Cerebellar nuclear complex (tissue), 1 donor: ENCODE data around the gene WFDC6.
"Not testable (repeated sequence)": the region's sequence is repeated elsewhere in the genome, so short reads cannot be mapped to it uniquely, and the experiment has no call there.

Source experiments
- DNase-seq, 2 experiments: peaks; one replicate each; lab custom pipeline; 2025; lab: John Stamatoyannopoulos, UW

Gene WFDC6

GRCh38 chr20:45539382-45539781 lies at the start of gene WFDC6:
Gene WFDC6 (minus strand): TSS chr20:45539482. CDS start chr20:45539407, 75 bp downstream.
- DNase-seq = no peak

DNA sequence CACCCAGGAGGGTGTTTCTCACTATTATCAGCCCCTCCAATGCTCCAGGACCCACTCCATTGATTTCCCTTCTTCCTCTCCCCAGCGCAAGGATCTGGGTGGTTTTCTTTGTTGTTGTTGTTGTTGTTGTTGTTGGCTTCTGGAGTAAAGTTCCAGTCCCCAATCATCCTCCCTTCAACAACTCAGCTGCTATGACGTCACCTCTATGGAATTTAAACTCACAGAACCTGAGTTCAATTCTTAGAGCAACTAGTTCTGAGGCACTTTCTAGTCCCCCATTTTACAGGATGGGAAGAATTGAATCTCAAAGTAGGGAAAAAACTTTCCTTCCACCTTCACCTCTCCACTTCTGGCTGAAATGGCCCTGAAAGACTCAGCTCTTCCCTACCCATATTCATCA lies 49.5 kb upstream of the WFDC6 start:
- DNase-seq = no peak

DNA sequence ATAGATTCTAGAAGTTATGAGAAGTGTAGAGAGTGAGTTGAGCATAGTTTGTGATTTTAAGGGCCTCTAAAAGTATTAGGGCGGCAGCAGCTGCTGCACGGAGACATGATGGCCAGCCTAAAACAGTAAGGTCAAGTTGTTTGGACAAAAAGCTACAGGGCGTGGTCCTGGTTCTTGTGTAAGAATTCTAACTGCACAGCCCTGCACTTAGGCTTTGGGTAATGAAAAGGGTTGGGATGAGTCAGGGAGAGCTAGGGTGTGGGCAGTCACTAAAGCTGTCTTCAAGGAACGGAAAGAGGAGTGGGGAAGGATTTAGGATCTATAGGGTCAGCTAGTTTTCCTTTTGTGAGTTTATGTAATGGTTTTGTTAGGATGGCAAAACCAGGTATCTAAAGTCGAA lies 46.7 kb upstream of the WFDC6 start:
- not testable (repeated sequence) for DNase-seq

- DNase-seq = not testable (repeated sequence)
Observed at GRCh38 chr20:45584294-45584693, 45.0 kb upstream of the WFDC6 start.

- no peak for DNase-seq
Observed at GRCh38 chr20:45583502-45583901, 44.2 kb upstream of the WFDC6 start.

- DNase-seq = no peak
Observed at GRCh38 chr20:45581702-45582101, 42.4 kb upstream of the WFDC6 start.

DNA sequence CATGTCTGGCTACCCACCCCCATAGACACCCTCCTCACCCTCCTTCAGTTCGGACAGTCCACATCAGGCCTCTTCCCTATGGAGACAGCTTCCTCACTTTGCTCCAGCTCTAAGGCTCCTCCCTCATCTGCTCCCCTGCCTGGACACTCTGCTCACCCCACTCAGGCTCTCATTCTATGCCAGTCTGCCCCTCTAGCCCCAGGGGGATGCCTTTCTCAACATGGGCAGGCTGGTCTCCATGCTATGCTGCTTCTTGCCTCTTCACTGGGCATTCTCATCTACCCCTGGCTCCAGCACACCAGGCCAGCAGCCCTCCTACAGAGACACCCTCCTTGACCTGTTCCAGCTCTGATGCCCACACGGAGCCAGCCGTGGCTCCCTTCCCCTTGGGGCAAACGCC lies 39.9 kb upstream of the WFDC6 start, which contains the start of gene WFDC8:
Gene WFDC8 (minus strand): TSS at position 101 of the 400 bp plus-strand sequence. CDS start 37 bp downstream, at position 64.
- DNase-seq = no peak

DNA sequence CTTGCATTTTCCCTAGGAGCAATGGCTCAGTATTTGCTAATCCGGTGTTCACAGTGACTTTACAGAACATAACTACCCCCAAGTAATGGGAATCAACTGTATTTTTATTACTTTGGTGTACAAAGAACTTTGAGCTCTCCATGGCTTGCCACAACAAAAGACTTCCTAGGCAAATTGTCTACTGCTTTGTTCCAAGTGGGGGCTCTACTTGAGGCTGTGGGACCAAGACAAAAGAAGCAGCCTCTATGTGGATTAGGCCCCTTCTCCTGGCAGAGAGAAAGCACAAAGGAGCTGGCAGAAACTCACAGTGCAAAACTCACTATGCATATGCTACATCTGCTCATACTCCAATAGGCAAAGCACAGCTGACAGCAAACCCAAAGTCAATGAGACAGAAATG lies 38.9 kb upstream of the WFDC6 start:
- DNase-seq = no peak

DNA sequence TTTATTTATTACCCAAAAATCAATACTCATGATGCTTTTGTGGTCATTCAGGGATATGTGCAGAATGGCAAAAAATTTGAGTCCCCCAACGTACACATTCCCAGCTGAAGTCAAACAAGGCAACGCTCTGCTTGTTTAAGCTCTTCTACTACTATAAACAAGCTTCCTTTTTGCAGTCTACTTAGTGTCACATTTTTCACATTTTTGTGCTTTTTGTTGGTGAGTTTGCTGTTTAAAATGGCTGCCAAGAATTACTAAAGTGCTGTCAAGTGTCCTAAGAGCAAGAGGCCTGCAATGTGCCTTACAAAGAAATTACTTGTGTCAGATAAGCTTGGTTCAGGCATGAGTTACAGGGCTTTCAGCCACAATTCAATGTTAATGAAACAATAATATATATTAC lies 37.7 kb upstream of the WFDC6 start:
- DNase-seq = no peak

DNA sequence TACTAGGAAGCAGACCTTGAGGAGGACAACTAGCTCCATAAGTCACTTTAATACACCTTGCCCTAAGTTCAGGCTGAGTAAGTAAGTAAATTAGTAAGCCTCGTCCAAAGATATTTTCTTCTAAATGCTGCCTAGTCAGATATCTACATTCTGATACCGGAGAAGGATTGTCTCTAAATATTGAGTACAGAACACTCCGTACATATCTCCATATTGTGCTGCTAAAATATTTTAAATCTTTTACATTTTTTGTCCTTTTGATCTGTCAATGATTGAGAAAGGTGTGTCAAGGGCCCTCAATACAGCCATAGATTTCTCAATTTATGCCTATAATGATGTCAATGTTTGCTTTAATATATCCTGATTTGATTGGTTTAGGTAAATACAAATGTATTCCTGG lies 36.6 kb upstream of the WFDC6 start:
- DNase-seq = no peak

DNA sequence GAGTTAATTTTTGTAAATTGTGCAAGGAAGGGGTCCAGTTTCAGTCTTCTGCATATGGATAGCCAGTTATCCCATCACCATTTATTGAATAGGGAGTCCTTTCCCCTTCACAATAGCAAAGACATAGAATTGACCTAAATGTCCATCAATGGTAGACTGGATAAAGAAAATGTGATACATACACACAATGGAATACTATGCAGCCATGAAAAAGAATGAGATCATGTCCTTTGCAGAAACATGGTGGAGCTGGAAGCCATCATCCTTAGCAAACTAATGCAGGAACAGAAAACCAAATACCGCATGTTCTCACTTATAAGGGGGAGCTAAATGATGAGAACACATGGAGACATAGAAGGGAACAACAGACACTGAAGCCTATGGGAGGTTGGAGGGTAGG lies 30.4 kb upstream of the WFDC6 start:
- not testable (repeated sequence) for DNase-seq

DNA sequence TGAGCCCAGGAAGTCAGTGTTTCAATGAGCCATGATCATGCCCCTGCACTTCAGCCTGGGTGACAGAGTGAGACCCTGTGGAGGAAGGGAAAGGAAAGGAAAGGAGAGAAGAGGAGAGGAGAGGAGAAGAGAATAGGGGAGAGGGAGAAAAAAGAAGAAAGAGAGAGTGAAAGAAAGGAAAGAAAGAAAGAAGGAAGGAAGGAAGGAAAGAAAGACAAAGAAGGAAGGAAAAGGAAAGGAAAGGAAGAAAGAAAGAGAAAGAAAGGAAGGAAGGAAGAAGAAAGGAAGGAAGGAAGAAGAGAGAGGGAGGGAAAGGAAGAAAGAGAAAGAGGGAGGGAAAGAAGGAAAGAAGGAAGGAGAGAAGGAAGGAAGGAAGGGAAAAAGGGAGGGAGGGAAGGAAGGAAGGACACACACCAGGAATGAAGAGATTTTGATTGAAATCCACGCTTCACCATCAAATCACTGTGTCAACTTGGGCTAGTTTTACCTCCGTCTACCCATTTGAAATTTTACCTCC lies 25.5 kb upstream of the WFDC6 start:
- no peak for DNase-seq

GRCh38 chr20:45555198-45555597 lies 15.9 kb upstream of the WFDC6 start:
- no peak for DNase-seq

GRCh38 chr20:45552456-45552855 lies 13.2 kb upstream of the WFDC6 start:
- DNase-seq = no peak

GRCh38 chr20:45550765-45551164 lies 11.5 kb upstream of the WFDC6 start:
- no peak for DNase-seq

DNA sequence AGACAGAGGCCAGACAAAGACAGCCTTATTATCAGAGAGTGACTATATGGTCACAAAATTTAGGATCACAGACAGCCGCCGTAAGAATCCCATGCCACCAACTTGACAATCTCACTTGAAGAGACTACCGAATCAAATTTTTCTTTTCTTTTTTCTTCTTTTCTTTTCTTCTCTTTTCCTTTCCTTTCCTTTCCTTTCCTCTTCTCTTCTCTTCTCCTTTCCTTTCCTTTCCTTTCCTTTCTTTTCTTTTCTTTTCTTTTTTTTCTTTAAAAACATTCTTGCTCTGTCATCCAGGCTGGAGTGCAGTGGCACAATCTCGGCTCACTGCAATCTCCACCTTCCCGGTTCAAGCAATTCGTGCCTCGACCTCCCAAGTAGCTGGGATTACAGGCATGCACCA lies 9.1 kb upstream of the WFDC6 start:
- DNase-seq = no peak

DNA sequence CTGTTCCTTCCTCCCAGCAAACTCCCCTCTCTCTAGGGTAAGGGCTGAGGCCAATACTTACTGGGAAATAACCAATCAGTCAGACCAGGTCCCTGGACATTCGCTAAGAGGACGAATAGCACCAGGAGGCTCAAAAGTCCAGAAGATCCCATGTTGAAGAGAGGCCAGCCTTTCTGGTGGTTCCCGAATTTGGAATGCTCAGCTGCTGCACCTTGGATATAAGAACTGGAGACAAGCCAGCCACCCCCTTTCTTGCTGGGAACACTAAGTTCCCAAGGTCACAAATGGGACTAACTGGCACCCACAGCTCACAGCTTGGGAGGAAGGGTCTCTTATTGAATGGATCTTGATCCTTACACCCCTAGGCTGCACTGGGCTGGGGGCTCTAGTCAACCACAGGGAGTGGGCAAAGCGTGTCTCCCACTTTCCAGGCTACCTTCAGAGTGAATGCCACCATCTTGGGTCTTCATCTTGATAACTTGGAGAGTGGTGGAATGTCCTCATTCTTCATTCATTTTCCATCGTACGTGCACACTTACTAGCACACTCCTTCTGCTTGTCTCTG lies 8.0 kb upstream of the WFDC6 start, which contains the start of gene EPPIN:
Gene EPPIN (minus strand): TSS at position 196 of the 565 bp plus-strand sequence. CDS start 44 bp downstream, at position 152.
- DNase-seq = no peak

GRCh38 chr20:45545754-45546453 lies 6.6 kb upstream of the WFDC6 start:
- DNase-seq = no peak

- no peak for DNase-seq
Observed at GRCh38 chr20:45545351-45545750, 6.1 kb upstream of the WFDC6 start.

- DNase-seq = no peak
Observed at GRCh38 chr20:45538209-45538799, 978 bp downstream of the WFDC6 start.

DNA sequence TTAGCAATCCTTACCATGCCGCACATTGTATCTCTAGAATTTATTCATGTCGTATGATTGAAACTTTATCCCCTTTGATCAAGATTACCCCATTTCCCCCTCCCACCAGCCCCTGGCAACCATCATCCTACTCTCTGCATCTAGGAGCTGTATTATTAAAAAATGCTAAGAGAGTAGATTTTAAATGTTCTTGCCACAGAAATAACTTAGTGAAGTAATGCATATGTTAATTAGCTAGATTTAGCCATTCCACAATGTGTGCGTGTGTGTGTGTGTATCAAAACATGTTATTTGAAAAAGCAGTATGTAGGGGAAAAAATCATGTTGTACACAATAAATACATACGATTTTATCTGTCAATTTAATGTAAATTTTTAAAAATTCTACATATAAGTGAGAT lies 12.0 kb downstream of the WFDC6 start:
- DNase-seq = no peak

DNA sequence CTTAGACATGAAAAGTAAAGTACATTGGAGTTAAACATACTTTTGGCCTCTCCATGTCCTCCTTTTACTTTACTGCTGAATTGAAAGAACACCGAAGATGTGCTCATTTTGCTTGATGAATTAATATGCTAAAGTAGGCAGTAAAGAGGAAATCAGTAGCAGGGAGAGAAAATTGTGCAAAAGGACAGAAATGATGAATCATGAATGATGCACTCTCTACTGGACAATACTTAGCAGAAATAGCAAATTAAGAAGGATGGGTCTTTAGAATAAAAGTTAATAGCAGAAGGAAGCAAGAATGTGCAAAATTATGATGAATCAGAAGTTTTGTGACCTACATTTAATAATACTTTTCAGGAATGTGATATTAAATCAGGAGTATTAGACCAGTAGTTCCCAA lies 15.5 kb downstream of the WFDC6 start:
- DNase-seq = no peak

- no peak for DNase-seq
Observed at GRCh38 chr20:45518282-45518681, 21.0 kb downstream of the WFDC6 start.
